Osteoblast (primary cell): ENCODE results near the gene RPP25. TPM values are rescaled to one million over a fixed set of nuclear protein-coding genes. Genes with fewer than 3 reads are reported as not detected.

Experiments
- DNase-seq: peaks from one replicate; pipeline ENCODE4 v3.0.0; 2011; ENCODE audit warnings: low spot score, mixed read lengths; ENCODE audit not compliant: insufficient read length; ENCODE audit errors: missing footprints
- H2AFZ ChIP-seq: 2 replicates; pipeline ENCODE4 v1.6.0; 2011; ENCODE audit warnings: mild to moderate bottlenecking, low read length
- H3K27ac ChIP-seq: 2 replicates; pipeline ENCODE4 v1.5.1; 2011; ENCODE audit warnings: mild to moderate bottlenecking, low read depth, low read length, moderate library complexity
- H3K27me3 ChIP-seq: 2 replicates; pipeline ENCODE4 v1.6.0; 2012; ENCODE audit warnings: mild to moderate bottlenecking, control low read depth, inconsistent platforms, low read length, moderate library complexity; ENCODE audit not compliant: insufficient read depth
- H3K36me3 ChIP-seq: 2 replicates; pipeline ENCODE4 v1.5.1; 2011; ENCODE audit warnings: mild to moderate bottlenecking, low read length, control low read depth, moderate library complexity; ENCODE audit not compliant: insufficient read depth
- H3K4me1 ChIP-seq: 2 replicates; pipeline ENCODE4 v1.5.1; 2011; ENCODE audit warnings: mild to moderate bottlenecking, low read length, control low read depth, moderate library complexity; ENCODE audit not compliant: insufficient read depth
- H3K4me2 ChIP-seq: 2 replicates; pipeline ENCODE4 v1.6.0; 2011; ENCODE audit warnings: mild to moderate bottlenecking, low read length; ENCODE audit not compliant: insufficient read depth
- H3K4me3 ChIP-seq: fragments of 200-600 bp; sonication (generic); 3 replicates; pipeline ENCODE4 v1.5.1; 2012; ENCODE audit warnings: mild to moderate bottlenecking, low read length, inconsistent platforms; ENCODE audit not compliant: insufficient read depth
- H3K79me2 ChIP-seq: 2 replicates; pipeline ENCODE4 v1.6.0; 2012; ENCODE audit warnings: mild to moderate bottlenecking, low read length, control low read depth, inconsistent platforms; ENCODE audit not compliant: insufficient read depth
- H3K9me3 ChIP-seq: 2 replicates; pipeline ENCODE4 v1.5.1; 2011; ENCODE audit warnings: low read depth, low read length, control low read depth
- H4K20me1 ChIP-seq: 2 replicates; pipeline ENCODE4 v1.6.0; 2012; ENCODE audit warnings: mild to moderate bottlenecking, low read length, control low read depth; ENCODE audit not compliant: insufficient read depth
- CTCF ChIP-seq: IDR thresholded peaks from 2 replicates; pipeline ENCODE4 v1.5.1; 2011; ENCODE audit warnings: mild to moderate bottlenecking, low read depth, low read length, moderate library complexity; ENCODE audit errors: extremely low read depth
- total RNA-seq: library from RNA; depleted of rRNA; stranded (reverse); fragments of >200 nt; gene quantifications from 2 replicates; pipeline ENCODE4 v1.2.3, GENCODE V29; 2012

The RPP25 gene
- total RNA-seq, 1 donor: 6.9 TPM

- peak overlapping the region; percentile 89 for H2AFZ ChIP-seq
- peaks cover 24% of the 10 kb centered on the region for H3K4me1 ChIP-seq
- peak; percentile 93 for DNase-seq
- no peak overlapping the region for H3K27ac ChIP-seq
- H3K4me3 ChIP-seq: peak overlapping the region; percentile 73
- H3K79me2 ChIP-seq: no peaks in the 10 kb centered on the region
- TF ChIP-seq CTCF: no peak
- H3K9me3 ChIP-seq: no peaks in the 10 kb centered on the region
- peak overlapping the region; percentile 84 for H3K4me2 ChIP-seq
- no peaks in the 10 kb centered on the region for H4K20me1 ChIP-seq
- peaks cover 59% of the 10 kb centered on the region for H3K27me3 ChIP-seq
- no peaks in the 10 kb centered on the region for H3K36me3 ChIP-seq
These were observed 1.8 kb upstream of the RPP25 start for GRCh38 chr15:74958320-74958907.

GRCh38 chr15:74957476-74958035 is 984 bp upstream of the RPP25 start:
- Histone ChIP-seq H3K79me2 (no peaks in the 10 kb centered on the region), H3K9me3 (no peaks in the 10 kb centered on the region), H4K20me1 (no peaks in the 10 kb centered on the region), H3K27ac (no peak overlapping the region), H2AFZ (peak overlapping the region; percentile 81), H3K27me3 (peaks cover 59% of the 10 kb centered on the region), H3K36me3 (no peaks in the 10 kb centered on the region), H3K4me2 (peak overlapping the region; percentile 84), H3K4me1 (peaks cover 24% of the 10 kb centered on the region), H3K4me3 (peak overlapping the region; percentile 73)
- peak; percentile 82 for DNase-seq
- TF ChIP-seq CTCF: no peak

GRCh38 chr15:74955796-74956647 is 550 bp downstream of the RPP25 start:
- Histone ChIP-seq H3K27me3 (peaks cover 50% of the 10 kb centered on the region), H2AFZ (peak overlapping the region; percentile 59), H3K4me1 (peaks cover 24% of the 10 kb centered on the region), H3K4me3 (peak overlapping the region; percentile 73), H4K20me1 (no peaks in the 10 kb centered on the region), H3K36me3 (no peaks in the 10 kb centered on the region), H3K4me2 (peak overlapping the region; percentile 84), H3K9me3 (no peaks in the 10 kb centered on the region), H3K27ac (no peak overlapping the region), H3K79me2 (no peaks in the 10 kb centered on the region)
- peak; percentile 14 for TF ChIP-seq CTCF
- DNase-seq: peak; percentile 91

- no peak overlapping the region for H3K4me2 ChIP-seq
- no peak for TF ChIP-seq CTCF
- no peaks in the 10 kb centered on the region for H3K36me3 ChIP-seq
- H3K9me3 ChIP-seq: no peaks in the 10 kb centered on the region
- H2AFZ ChIP-seq: no peak overlapping the region
- peak; percentile 34 for DNase-seq
- H3K27ac ChIP-seq: no peak overlapping the region
- no peaks in the 10 kb centered on the region for H3K79me2 ChIP-seq
- H4K20me1 ChIP-seq: no peaks in the 10 kb centered on the region
- peaks cover 42% of the 10 kb centered on the region for H3K27me3 ChIP-seq
- H3K4me1 ChIP-seq: peaks cover 24% of the 10 kb centered on the region
- H3K4me3 ChIP-seq: no peak overlapping the region
These were observed 1.6 kb downstream of the RPP25 start for GRCh38 chr15:74955017-74955416.
